Measurements from ENCODE around the gene AKAP4. TPM values are rescaled to one million over a fixed set of nuclear protein-coding genes. Genes with fewer than 3 reads are reported as not detected.

Gene AKAP4
- not detected in 2 replicates for total RNA-seq (2011; cell fraction: chromatin; rRNA removed; ENCODE audit: low replicate concordance)
- not detected in 2 replicates for total RNA-seq (2011; cell fraction: nucleolus; rRNA removed)
- total RNA-seq (2011; cell fraction: nucleoplasm; rRNA removed), result not detected in 2 replicates
- 0.09 and 0.16 TPM in 2 replicates for total RNA-seq (2014; rRNA removed)
- 0.16 and 0.18 TPM in 2 replicates for total RNA-seq (2014; rRNA removed; fragmentation: Illumina TruSeq; extraction: Trizol)
- 0.04 and 0.07 TPM in 2 replicates for total RNA-seq (2015; rRNA removed; fragmentation: Illumina TruSeq; extraction: Trizol)
- 0.11 and 0.16 TPM in 2 replicates for total RNA-seq (2021)
- 0.04 and 0.11 TPM in 2 replicates for polyA plus RNA-seq (2011; rRNA removed)
- polyA plus RNA-seq (2011; cell fraction: cytosol; rRNA removed), result 0.01 TPM in 1 of 2 replicates, not detected in the other
- polyA plus RNA-seq (2011; cell fraction: nucleus; rRNA removed), result not detected in 2 replicates
- 0.18 TPM in 2 replicates for polyA plus RNA-seq (2012)
- polyA plus RNA-seq (2014; fragmentation: Illumina TruSeq; extraction: Trizol), result 0.10 and 0.36 TPM in 2 replicates
- polyA plus RNA-seq (2014; fragmentation: Nextera tagmentation; extraction: Ambion mirVana), result under 1 TPM; 0.13 to 0.18 TPM
- polyA plus RNA-seq (2014; rRNA removed), result 0.05 TPM in 1 of 2 replicates, not detected in the other
- polyA minus RNA-seq (2011; rRNA and poly(A)+ RNA removed), result 0.07 TPM in 1 of 2 replicates, not detected in the other
- not detected in 2 replicates for polyA minus RNA-seq (2011; cell fraction: cytosol; rRNA and poly(A)+ RNA removed)
- not detected in 2 replicates for polyA minus RNA-seq (2011; cell fraction: nucleus; rRNA and poly(A)+ RNA removed)
- Bru-seq, nascent RNA, result percentile 8 among the genes with signal in this experiment
- not detected for BruChase-seq, experiment 1, labeled RNA remaining after a 2-hour chase
- percentile 16 among the genes with signal in this experiment for BruChase-seq, experiment 2, labeled RNA remaining after a 6-hour chase
- long read RNA-seq, experiment 1, result 0 reads
- long read RNA-seq, experiment 2, result 0 reads
- long read RNA-seq, experiment 3, result 0 reads

- H3K36me3 ChIP-seq (ENCODE audit: control insufficient read depth, insufficient read depth, low read length), result no peaks in the 10 kb centered on the region
- intact Hi-C loops (cut with micrococcal nuclease), result no loop called here
- peaks cover 5 to 9% of the 10 kb centered on the region in 2 experiments; a peak in 3 of 5 replicates for H3K4me1 ChIP-seq (replicated peaks in 1 of 2; ENCODE audit: control insufficient read depth in 2 of 2, insufficient read depth in 2 of 2, low read length in 2 of 2)
- ATAC-seq (no peak), DNase-seq (ENCODE audit: extremely low read depth in 1 of 4, low spot score in 3 of 4) (no peak), FAIRE-seq (no peak)
- no peak within 1 kb of the TSS for H2AFZ ChIP-seq (ENCODE audit: low read depth, low read length)
- ChIA-PET CTCF (ENCODE audit: low intra/inter-chr PET ratio) (no interaction called here), POLR2A (no interaction called here)
- no peak within 1 kb of the TSS for H3K9ac ChIP-seq (ENCODE audit: insufficient read depth in 1 of 2, low read depth in 2 of 2, low read length in 2 of 2)
- no peak within 1 kb of the TSS for H3K4me2 ChIP-seq (ENCODE audit: insufficient read depth, low read length)
- no peak within 1 kb of the TSS for H3K4me3 ChIP-seq
- TF ChIP-seq DDX20 (tag; IDR thresholded peaks at IDR 0.05; ENCODE audit: low read depth), result no peak
- TF ChIP-seq XRCC4 (IDR thresholded peaks at IDR 0.05; ENCODE audit: extremely low read depth, insufficient read depth, insufficient read length), result no peak
- no peak for TF ChIP-seq ZNF740 (CRISPR knock-in tag; IDR thresholded peaks at IDR 0.05)
- TF ChIP-seq ZNF740 (tag; IDR thresholded peaks at IDR 0.05), result no peak
- in situ Hi-C loops (cut with MboI), result loop anchor here (5.0 to 25.0 kb wide), 4 partner anchors 99 to 1564 kb away; no protein-coding TSS in a partner anchor
- H4K20me1 ChIP-seq (replicated peaks; ENCODE audit: control insufficient read depth, insufficient read depth, low read length), result no peaks in the 10 kb centered on the region
- H3K27me3 ChIP-seq (ENCODE audit: control insufficient read depth in 2 of 2, insufficient read depth in 2 of 2, low read length in 2 of 2), result no peaks in the 10 kb centered on the region
- H3K79me2 ChIP-seq (ENCODE audit: control insufficient read depth, insufficient read depth, low read length), result no peaks in the 10 kb centered on the region
- no peaks in the 10 kb centered on the region for H3K9me3 ChIP-seq (replicated peaks; ENCODE audit: control insufficient read depth, insufficient read depth, low read depth, low read length)
- 17% methylated on average over 1 of the region's 1 CpG for WGBS (ENCODE audit: insufficient coverage, low coverage, missing lambda C conversion rate)
- BruUV-seq (replicated peaks), result no TSS peak
- H3K27ac ChIP-seq (ENCODE audit: extremely low read depth, low read depth, low read length), result no peak within 1 kb of the TSS
- H3K9me1 ChIP-seq (ENCODE audit: control insufficient read depth, insufficient read depth, low read length), result no peaks in the 10 kb centered on the region
Measured at GRCh38 chrX:50200907-50201306, at the start of gene AKAP4. AKAP4 (minus strand) TSS chrX:50201007; CDS start chrX:50200889, 118 bp downstream.

Measured in K562 (cell line).